H1 (cell line): ENCODE results near the gene UBP1. TPM values are rescaled to one million over a fixed set of nuclear protein-coding genes. Genes with fewer than 3 reads are reported as not detected.

Source experiments
- CTCF ChIP-seq, 3 experiments: IDR thresholded peaks; 1 replicate in 2 of 3; 2 replicates in 1 of 3; pipeline versions ENCODE4 v1.5.1 to v1.6.1; 2011; ENCODE audit warnings: low read length in 3 of 3, mild to moderate bottlenecking in 3 of 3, inconsistent platforms in 2 of 3, low read depth in 1 of 3, moderate library complexity in 1 of 3; ENCODE audit not compliant: insufficient read depth in 1 of 3; ENCODE audit errors: control extremely low read depth in 1 of 3
- POLR2AphosphoS5 ChIP-seq: IDR thresholded peaks from 2 replicates; pipeline ENCODE4 v1.6.1; 2011; ENCODE audit warnings: low read depth, low read length
- polyA plus RNA-seq, 7 experiments: library from polyadenylated mRNA; depleted of rRNA in 3 of 7; stranded (reverse) in 5 of 7; unstranded in 2 of 7; fragments of >200 nt in 5 of 7; fragments of 200-250 nt in 2 of 7; gene quantifications; 1 replicate in 5 of 7; 2 replicates in 1 of 7; 4 replicates in 1 of 7; pipeline versions ENCODE4 v1.2.1 to v1.2.3, GENCODE V29; 2011 to 2013; ENCODE audit warnings: missing spikeins in 2 of 7, mixed read lengths in 2 of 7
- total RNA-seq: library from RNA; stranded (reverse); fragmentation: NEBNext Ultra II Directional; extraction: Animal tissue kit (Norgen Biotek cat#: 25700); gene quantifications from 2 replicates; pipeline ENCODE4 v1.2.1, GENCODE V29; 2021

Gene UBP1
- total and polyA plus RNA-seq, 2 of the 8 experiments (the other 6 are each of a cell fraction or from before 2014, with no cell fraction given): 47.3 to 71.9 TPM

GRCh38 chr3:33377489-33377888, 62.7 kb downstream of the UBP1 start (continued):
- peak; percentile 11 to 60 (median 50) for TF ChIP-seq CTCF (IDR thresholded peaks at IDR 0.05; ENCODE audit: control extremely low read depth in 1 of 3, insufficient read depth in 1 of 3, low read depth in 1 of 3, low read length in 3 of 3)
- TF ChIP-seq POLR2AphosphoS5: no peak
